GM12865 (cell line): ENCODE data around the gene NEMP1.

Experiments used
- DNase-seq: peaks from one replicate; pipeline ENCODE4 v3.0.0; 2010; ENCODE audit warnings: low read depth
- H3K4me3 ChIP-seq: 2 replicates; pipeline ENCODE4 v1.5.1; 2011; ENCODE audit warnings: mild to moderate bottlenecking, low read depth, low read length, control low read depth
- TF ChIP-seq, protein P1 (sequence below): IDR thresholded peaks from 2 replicates; pipeline ENCODE4 v1.5.1; 2011; ENCODE audit warnings: low read length, control low read depth, low read depth, inconsistent platforms; ENCODE audit not compliant: insufficient read depth; ENCODE audit errors: missing control alignments

NEMP1 gene

DNA sequence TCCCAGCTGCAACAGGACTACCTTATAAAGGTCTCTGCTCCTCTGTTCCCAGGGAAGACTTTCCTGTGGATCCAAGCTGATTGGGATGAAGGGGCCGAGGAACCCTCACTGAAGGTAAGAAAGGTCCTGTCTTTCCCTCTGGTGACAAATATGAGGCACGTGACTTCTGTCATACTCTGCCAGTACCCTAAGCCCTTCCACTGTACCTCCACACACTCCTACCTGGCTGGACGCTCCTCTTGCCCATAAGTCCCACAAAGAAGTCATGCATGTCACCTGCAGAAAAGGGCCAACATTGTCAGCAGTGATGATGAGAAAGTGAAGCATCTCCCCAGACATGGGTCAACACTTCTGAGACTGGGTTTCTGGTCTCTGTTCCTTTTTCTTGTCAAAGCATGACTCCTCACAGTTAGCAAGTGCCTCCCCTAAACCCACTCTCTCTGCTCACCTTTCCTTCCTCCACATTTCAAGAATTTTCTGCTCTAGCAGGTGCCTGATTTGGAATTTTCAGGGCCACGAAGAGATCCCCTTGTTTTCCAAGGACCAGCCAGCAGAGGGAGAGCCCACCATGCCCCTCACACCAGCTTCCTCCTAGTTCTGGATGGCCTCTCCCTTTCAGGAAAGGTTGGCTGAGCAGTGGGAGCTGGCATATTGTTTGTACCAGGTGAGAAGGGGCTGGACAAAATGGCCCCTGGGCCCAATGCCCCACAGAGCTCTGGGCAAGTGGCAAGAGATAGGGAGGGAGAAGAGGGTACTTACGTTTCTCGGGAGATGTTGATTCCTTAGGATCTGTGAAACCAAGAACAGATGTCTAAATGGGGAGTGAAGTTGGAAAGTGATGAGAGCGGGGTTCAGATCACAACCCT is 65.8 kb downstream of the NEMP1 start:
- peak; percentile 74 for DNase-seq
- TF ChIP-seq, protein P1, sequence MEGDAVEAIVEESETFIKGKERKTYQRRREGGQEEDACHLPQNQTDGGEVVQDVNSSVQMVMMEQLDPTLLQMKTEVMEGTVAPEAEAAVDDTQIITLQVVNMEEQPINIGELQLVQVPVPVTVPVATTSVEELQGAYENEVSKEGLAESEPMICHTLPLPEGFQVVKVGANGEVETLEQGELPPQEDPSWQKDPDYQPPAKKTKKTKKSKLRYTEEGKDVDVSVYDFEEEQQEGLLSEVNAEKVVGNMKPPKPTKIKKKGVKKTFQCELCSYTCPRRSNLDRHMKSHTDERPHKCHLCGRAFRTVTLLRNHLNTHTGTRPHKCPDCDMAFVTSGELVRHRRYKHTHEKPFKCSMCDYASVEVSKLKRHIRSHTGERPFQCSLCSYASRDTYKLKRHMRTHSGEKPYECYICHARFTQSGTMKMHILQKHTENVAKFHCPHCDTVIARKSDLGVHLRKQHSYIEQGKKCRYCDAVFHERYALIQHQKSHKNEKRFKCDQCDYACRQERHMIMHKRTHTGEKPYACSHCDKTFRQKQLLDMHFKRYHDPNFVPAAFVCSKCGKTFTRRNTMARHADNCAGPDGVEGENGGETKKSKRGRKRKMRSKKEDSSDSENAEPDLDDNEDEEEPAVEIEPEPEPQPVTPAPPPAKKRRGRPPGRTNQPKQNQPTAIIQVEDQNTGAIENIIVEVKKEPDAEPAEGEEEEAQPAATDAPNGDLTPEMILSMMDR, result no peak
- H3K4me3 ChIP-seq, result no peak overlapping the region

DNA sequence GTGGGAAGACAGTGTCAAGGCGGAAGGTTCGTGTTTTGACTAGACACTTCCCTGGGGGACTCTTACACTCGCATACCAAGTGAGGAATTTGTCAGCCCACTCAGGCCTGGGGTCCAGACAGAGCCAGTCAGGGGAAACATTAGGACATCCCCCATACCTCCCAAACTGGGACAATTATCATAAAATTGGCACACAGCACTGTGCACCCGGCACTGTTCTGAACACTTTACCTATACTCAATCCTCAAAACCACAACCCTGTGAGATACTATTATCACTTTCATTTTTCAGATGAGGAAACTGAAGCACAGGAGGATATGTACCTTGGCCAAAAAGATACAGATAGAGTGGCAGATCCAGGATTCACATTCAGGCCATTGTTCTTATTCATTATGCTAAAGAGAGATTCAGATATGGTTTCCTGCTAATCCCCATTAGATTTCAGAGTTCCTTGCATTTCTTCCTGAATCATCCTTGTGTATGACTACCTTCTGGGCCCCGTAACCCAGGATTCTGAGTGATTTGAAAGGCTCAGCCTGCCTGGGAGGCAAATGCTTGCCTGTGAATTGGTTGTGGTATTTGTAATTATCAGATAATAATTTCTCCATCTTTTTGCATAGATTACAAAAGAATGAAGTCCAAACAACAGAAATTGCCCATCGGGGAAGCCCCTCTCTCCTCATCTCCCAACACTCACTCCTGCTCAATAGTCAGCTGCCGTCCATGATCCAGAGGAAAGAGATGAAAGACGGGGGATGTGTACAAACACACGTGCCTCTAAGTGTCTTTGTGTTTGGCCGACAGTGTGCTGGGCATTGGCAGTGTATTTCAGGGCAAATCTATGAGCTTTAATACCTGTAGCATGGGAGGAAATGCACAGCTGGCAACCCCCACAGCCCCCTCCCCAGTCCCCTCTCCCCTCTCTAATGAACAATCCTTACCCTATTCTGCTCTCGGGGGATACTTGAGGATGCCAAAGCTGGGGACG is 66.9 kb downstream of the NEMP1 start:
- peak; percentile 45 for DNase-seq
- TF ChIP-seq, protein P1, result no peak
- no peak overlapping the region for H3K4me3 ChIP-seq

DNA sequence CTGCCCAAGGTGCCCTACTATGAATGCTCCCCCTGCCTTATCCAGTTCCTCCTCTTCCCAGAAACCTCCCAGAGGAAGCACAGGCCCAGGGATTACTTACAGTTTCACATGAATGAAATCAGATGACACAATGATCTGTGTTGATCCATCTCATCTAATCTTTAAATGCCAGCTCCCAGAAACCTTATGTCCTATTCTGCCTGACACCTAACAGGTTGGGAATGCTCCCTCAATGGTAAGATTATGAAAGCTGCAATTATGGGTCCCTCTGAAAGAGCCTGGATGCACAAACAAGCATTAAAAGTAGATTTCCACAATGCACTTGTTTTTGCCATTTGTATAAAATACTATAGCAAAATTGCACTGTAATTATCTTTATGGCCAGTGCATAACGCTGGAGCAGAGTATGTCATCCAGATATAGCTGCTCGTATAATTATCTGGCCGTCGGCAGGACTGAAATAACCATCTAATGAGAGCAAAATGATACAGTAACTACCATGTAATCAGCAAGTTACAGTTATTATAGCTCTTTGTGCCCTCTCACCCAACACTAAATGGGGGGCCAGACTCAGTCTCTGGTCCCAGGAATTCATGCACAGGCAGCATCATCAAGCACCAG is 67.9 kb downstream of the NEMP1 start:
- DNase-seq, result no peak
- no peak overlapping the region for H3K4me3 ChIP-seq
- TF ChIP-seq, protein P1, result no peak

DNA sequence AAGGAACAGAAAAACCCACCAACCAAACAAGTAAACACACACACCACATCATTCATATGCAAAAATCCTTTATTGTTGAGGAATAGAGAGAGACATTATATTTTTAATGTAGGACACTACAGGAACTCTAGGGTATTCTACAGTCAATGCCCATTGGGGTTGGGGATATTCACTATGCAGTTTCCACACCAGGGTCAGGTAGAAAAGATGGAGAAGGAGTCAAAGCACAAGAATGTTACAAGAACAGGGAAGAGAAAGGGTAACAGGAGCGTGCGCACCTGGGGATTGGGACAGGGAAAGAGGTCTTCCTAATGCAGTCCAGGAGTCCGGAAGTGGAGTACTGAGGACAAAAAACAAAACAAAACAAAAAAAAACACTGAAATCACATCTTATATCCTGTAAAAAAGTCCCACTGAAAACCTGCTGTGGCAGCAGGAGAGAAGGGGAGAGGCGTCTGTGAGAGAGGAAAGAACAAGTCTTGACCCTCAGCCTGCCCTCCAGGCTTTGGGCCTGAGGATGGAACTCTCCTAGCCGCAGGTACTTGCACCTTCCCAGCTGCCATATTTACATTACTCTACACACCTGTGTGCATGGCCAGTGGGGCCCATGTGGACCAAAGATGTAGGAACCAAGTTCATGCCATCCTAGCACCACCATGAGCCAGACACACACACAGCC is 68.5 kb downstream of the NEMP1 start:
- TF ChIP-seq, protein P1, result no peak
- DNase-seq, result no peak
- H3K4me3 ChIP-seq, result no peak overlapping the region

DNA sequence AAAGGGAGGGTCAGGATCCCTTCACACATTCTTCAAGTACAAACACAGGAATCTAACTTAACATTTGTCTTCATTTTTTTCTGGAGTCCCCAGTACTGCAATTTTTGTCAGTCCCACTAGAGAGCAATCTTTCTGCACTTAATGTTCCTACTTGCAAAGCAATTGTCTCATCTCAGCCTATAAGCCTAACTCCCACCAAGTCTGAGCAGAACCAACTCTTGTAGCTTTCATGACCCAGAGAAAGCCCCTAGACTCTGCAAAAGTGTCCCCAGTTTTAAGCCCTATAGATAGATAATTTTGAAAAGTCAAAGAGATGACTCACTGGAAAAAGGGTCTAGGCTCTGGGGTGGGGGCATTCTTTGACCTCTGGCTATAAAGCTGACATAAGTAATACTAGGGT is 70.4 kb downstream of the NEMP1 start:
- no peak overlapping the region for H3K4me3 ChIP-seq
- TF ChIP-seq, protein P1, result peak; percentile 64
- DNase-seq, result peak; percentile 75
